ENCODE data around the gene LRMDA. TPM values are rescaled to one million over a fixed set of nuclear protein-coding genes. Genes with fewer than 3 reads are reported as not detected.

LRMDA gene
- total RNA-seq, 1 donor from 2014 or later = 19.4 TPM

GRCh38 chr10:75395932-75396630 is 35.3 kb upstream of the LRMDA start:
- Mint-ChIP-seq H3K4me3 (ENCODE audit: unreplicated experiment) (peak overlapping the region; percentile 71), H3K27ac (ENCODE audit: unreplicated experiment) (no peak overlapping the region), H3K4me1 (ENCODE audit: unreplicated experiment) (peaks cover 18% of the 10 kb centered on the region), H3K9me3 (ENCODE audit: unreplicated experiment) (no peaks in the 10 kb centered on the region), H3K36me3 (ENCODE audit: low read depth, unreplicated experiment) (peaks cover 18% of the 10 kb centered on the region), H3K27me3 (ENCODE audit: unreplicated experiment) (peaks cover 30% of the 10 kb centered on the region)
- no peak for TF ChIP-seq CTCF (IDR thresholded peaks at IDR 0.05; ENCODE audit: unreplicated experiment)
- peak; percentile 47 for DNase-seq (ENCODE audit: low spot score)

GRCh38 chr10:75396631-75397495 is 34.6 kb upstream of the LRMDA start:
- DNase-seq (ENCODE audit: low spot score) = peak; percentile 51
- Mint-ChIP-seq H3K27me3 (ENCODE audit: unreplicated experiment) (peaks cover 28% of the 10 kb centered on the region), H3K36me3 (ENCODE audit: low read depth, unreplicated experiment) (peaks cover 18% of the 10 kb centered on the region), H3K27ac (ENCODE audit: unreplicated experiment) (no peak overlapping the region), H3K9me3 (ENCODE audit: unreplicated experiment) (no peaks in the 10 kb centered on the region), H3K4me3 (ENCODE audit: unreplicated experiment) (peak overlapping the region; percentile 84), H3K4me1 (ENCODE audit: unreplicated experiment) (peaks cover 18% of the 10 kb centered on the region)
- TF ChIP-seq CTCF (IDR thresholded peaks at IDR 0.05; ENCODE audit: unreplicated experiment) = no peak

- Mint-ChIP-seq H3K27me3 (ENCODE audit: unreplicated experiment) (peaks cover 32% of the 10 kb centered on the region), H3K27ac (ENCODE audit: unreplicated experiment) (no peak overlapping the region), H3K9me3 (ENCODE audit: unreplicated experiment) (no peaks in the 10 kb centered on the region), H3K4me1 (ENCODE audit: unreplicated experiment) (peaks cover 16% of the 10 kb centered on the region), H3K36me3 (ENCODE audit: low read depth, unreplicated experiment) (peaks cover 18% of the 10 kb centered on the region), H3K4me3 (ENCODE audit: unreplicated experiment) (peak overlapping the region; percentile 84)
- TF ChIP-seq CTCF (IDR thresholded peaks at IDR 0.05; ENCODE audit: unreplicated experiment) = no peak
- no peak for DNase-seq (ENCODE audit: low spot score)
Measured at GRCh38 chr10:75397496-75398199, 33.8 kb upstream of the LRMDA start.

- H3K27me3 Mint-ChIP-seq (ENCODE audit: unreplicated experiment) = peaks cover 31% of the 10 kb centered on the region
Measured at GRCh38 chr10:75398200-75398691, 33.2 kb upstream of the LRMDA start.

More at GRCh38 chr10:75398200-75398691, 33.2 kb upstream of the LRMDA start:
- DNase-seq (ENCODE audit: low spot score) = no peak
- Mint-ChIP-seq H3K4me3 (ENCODE audit: unreplicated experiment) (peak overlapping the region; percentile 67), H3K36me3 (ENCODE audit: low read depth, unreplicated experiment) (peaks cover 18% of the 10 kb centered on the region), H3K4me1 (ENCODE audit: unreplicated experiment) (peaks cover 19% of the 10 kb centered on the region), H3K9me3 (ENCODE audit: unreplicated experiment) (no peaks in the 10 kb centered on the region), H3K27ac (ENCODE audit: unreplicated experiment) (no peak overlapping the region)
- no peak for TF ChIP-seq CTCF (IDR thresholded peaks at IDR 0.05; ENCODE audit: unreplicated experiment)
